Stomach (tissue), 4 donors: ENCODE results near the gene ISG15.

Experiments used
- POLR2AphosphoS5 ChIP-seq, 3 donors: sonication (generic); formaldehyde crosslinking; IDR thresholded peaks; one replicate each; pipeline ENCODE4 v1.6.1; 2016; ENCODE audit warnings: antibody characterized with exemption in 3 of 3
- TF ChIP-seq, protein P1 (sequence below), 7 experiments: fragments of 450-650 bp in 4 of 7; fragments of 200-600 bp in 3 of 7; sonication (generic) in 3 of 7; IDR thresholded peaks; one replicate each; pipeline ENCODE4 v1.5.1; 2016 to 2019; ENCODE audit warnings: antibody characterized with exemption in 7 of 7, control low read depth in 2 of 7, mild to moderate bottlenecking in 1 of 7

DNA sequence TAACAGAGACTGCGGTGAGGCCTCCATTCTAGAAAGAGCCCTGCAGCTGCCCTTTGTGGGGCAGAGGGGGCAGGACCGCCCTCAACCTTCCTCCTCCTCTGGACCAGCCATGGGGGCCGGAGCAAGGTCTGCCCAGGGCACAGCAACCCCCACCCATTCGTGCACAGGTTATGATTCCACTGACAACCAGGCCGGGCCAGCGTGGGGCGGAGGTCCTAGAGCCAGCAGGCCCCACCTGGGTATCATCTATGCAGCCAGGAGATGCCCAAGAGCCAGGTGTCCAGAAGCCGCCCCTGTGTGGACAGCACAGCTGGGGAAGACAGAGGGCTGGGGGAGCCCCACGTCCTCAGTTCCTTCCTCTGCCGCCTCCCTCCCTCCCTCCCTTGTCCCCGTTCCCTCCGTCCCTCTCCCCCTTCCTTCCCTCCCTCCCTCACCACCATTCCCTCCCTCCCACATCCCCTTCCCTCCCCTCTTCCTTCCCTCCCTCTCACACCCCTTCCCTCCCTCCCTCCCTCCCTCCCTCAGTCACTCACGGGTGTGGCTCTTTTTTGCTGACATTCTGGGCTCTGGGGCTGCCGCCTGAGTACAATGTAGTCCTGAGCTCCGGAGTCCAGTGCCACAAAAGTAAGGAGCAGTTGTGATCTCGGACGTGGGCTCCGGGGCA, 48.5 kb downstream of the ISG15 start:
- TF ChIP-seq, protein P1, sequence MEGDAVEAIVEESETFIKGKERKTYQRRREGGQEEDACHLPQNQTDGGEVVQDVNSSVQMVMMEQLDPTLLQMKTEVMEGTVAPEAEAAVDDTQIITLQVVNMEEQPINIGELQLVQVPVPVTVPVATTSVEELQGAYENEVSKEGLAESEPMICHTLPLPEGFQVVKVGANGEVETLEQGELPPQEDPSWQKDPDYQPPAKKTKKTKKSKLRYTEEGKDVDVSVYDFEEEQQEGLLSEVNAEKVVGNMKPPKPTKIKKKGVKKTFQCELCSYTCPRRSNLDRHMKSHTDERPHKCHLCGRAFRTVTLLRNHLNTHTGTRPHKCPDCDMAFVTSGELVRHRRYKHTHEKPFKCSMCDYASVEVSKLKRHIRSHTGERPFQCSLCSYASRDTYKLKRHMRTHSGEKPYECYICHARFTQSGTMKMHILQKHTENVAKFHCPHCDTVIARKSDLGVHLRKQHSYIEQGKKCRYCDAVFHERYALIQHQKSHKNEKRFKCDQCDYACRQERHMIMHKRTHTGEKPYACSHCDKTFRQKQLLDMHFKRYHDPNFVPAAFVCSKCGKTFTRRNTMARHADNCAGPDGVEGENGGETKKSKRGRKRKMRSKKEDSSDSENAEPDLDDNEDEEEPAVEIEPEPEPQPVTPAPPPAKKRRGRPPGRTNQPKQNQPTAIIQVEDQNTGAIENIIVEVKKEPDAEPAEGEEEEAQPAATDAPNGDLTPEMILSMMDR (IDR thresholded peaks at IDR 0.05) = no peak
- no peak for TF ChIP-seq POLR2AphosphoS5 (IDR thresholded peaks at IDR 0.05)
